DMS114 treated with DMSO at 0.1 percent for 48 hours (cell line): ENCODE measurements around the gene CYGB.

ENCODE experiments used
- DNase-seq: peaks from one replicate; lab custom pipeline; 2025; ENCODE audit not compliant: unreplicated experiment; lab: John Stamatoyannopoulos, UW

Gene CYGB

DNA sequence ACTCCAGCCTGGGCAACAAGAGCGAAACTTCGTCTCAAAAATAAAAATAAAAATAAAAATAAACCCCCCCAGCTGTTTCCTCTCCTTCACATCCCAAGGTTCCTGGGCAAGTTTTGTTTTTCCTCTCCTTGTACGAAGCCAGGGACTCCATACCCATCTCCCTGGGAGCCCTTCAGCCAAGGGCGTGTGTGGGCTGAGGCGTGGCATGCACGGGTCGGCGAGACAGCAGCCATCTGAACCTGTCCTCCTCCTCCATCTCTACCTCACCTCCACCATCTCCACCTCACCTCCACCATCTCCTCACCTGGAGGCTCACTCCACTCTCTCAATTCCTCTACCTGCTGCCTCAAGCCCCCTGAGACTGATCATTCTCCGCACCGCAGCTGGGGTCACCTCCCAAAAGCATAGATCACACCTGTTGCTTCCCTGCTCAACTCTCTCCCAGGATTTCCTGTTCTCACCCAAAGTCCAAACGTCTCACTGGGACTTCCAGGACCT, 53.2 kb downstream of the CYGB start:
- no peak for DNase-seq

- no peak for DNase-seq
These were observed 56.3 kb downstream of the CYGB start for GRCh38 chr17:76481071-76481655.

GRCh38 chr17:76480632-76481031, 56.9 kb downstream of the CYGB start:
- DNase-seq = no peak

- no peak for DNase-seq
These were observed 57.9 kb downstream of the CYGB start for GRCh38 chr17:76479515-76480060.

- DNase-seq = no peak
These were observed 58.6 kb downstream of the CYGB start for GRCh38 chr17:76478730-76479514.

- no peak for DNase-seq
These were observed 59.4 kb downstream of the CYGB start for GRCh38 chr17:76478097-76478496.

DNA sequence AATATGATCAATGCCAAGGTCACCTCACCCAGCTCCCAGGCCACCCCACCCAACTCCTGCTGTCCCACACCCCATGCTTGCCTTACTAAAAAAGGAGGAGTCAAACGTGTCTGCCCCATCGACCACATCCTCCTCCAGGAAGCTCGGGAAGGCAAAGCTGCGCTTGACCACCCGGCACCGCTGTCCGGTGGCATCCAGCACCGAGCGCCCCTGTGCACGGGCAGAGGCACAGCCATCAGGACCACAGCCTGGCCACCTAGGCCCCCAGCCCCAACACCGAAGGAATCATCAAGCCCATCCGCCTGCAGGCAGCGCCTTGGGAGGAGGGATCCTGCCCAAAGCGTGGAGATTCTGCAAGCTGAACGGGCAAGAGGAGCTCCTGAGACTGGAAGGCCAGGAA, 59.9 kb downstream of the CYGB start:
- no peak for DNase-seq
